ENCODE results near the gene HDAC7.

GRCh38 chr12:47737936-47738594, 81.6 kb downstream of the HDAC7 start:
- TF ChIP-seq CTCF (IDR thresholded peaks at IDR 0.05) (no peak), POLR2AphosphoS5 (IDR thresholded peaks at IDR 0.05) (no peak), POLR2A (IDR thresholded peaks at IDR 0.05) (no peak)
